HG02973 (cell line): ENCODE results near the gene C19orf38.

Experiments
- ATAC-seq: cut with Tn5 transposase; IDR thresholded peaks from one replicate; pipeline ENCODE4 v1.9.1; 2021; ENCODE audit warnings: moderate library complexity; ENCODE audit not compliant: unreplicated experiment

Gene C19orf38

GRCh38 chr19:10848230-10848856, at the start of gene C19orf38:
C19orf38 (plus strand) TSS chr19:10848415; CDS start chr19:10848509, 94 bp downstream.
- no peak for ATAC-seq

GRCh38 chr19:10800488-10800887, 47.7 kb upstream of the C19orf38 start:
- no peak for ATAC-seq

GRCh38 chr19:10802479-10802878, 45.7 kb upstream of the C19orf38 start:
- no peak for ATAC-seq

GRCh38 chr19:10803252-10803651, 45.0 kb upstream of the C19orf38 start:
- ATAC-seq = no peak

- no peak for ATAC-seq
These were observed 43.0 kb upstream of the C19orf38 start for GRCh38 chr19:10805065-10805757.

GRCh38 chr19:10805758-10806247, 42.4 kb upstream of the C19orf38 start:
- no peak for ATAC-seq

GRCh38 chr19:10808937-10809649, 39.1 kb upstream of the C19orf38 start:
- ATAC-seq = no peak

GRCh38 chr19:10809651-10810285, 38.4 kb upstream of the C19orf38 start:
- ATAC-seq = no peak

GRCh38 chr19:10811391-10812111, 36.7 kb upstream of the C19orf38 start:
- ATAC-seq = no peak

- no peak for ATAC-seq
These were observed 36.0 kb upstream of the C19orf38 start for GRCh38 chr19:10812196-10812595.

- no peak for ATAC-seq
These were observed 35.3 kb upstream of the C19orf38 start for GRCh38 chr19:10812902-10813404.

GRCh38 chr19:10815007-10815536, 33.1 kb upstream of the C19orf38 start:
- ATAC-seq = no peak

- no peak for ATAC-seq
These were observed 32.1 kb upstream of the C19orf38 start for GRCh38 chr19:10815969-10816644.

- ATAC-seq = no peak
These were observed 31.5 kb upstream of the C19orf38 start for GRCh38 chr19:10816691-10817090.

GRCh38 chr19:10817291-10818038, 30.8 kb upstream of the C19orf38 start:
- ATAC-seq = no peak

- ATAC-seq = no peak
These were observed 29.7 kb upstream of the C19orf38 start for GRCh38 chr19:10818301-10819123.

- ATAC-seq = no peak
These were observed 28.8 kb upstream of the C19orf38 start for GRCh38 chr19:10819124-10820060.
